Liver (tissue), 3 donors: Measurements from ENCODE around the gene RAG2.

Experiments
- CTCF ChIP-seq: fragments of 150-350 bp; IDR thresholded peaks from 2 replicates; pipeline ENCODE4 v1.5.1; 2017; ENCODE audit warnings: improper control_type of control experiment, low read depth, low read length; ENCODE audit not compliant: missing input control
- RAD21 ChIP-seq, 2 donors: IDR thresholded peaks; 2 replicates each; pipeline ENCODE4 v1.6.1; 2016; ENCODE audit warnings: antibody characterized with exemption in 2 of 2, mild to moderate bottlenecking in 2 of 2
- TAF1 ChIP-seq: conservative IDR thresholded peaks from 2 replicates; pipeline ENCODE4 v1.6.1; 2016; ENCODE audit warnings: antibody characterized with exemption, mild to moderate bottlenecking
- donor health status: healthy.
- donor health status: healthy.

GRCh38 chr11:36586543-36586942, 11.5 kb downstream of the RAG2 start:
- TF ChIP-seq TAF1 (no peak), RAD21 (IDR thresholded peaks at IDR 0.05) (no peak), CTCF (no peak)
